Ascending aorta (tissue), 2 donors: ENCODE measurements around the gene CEP104. TPM values are rescaled to one million over a fixed set of nuclear protein-coding genes. Genes with fewer than 3 reads are reported as not detected.

Experiments used
- DNase-seq, 2 donors: peaks; one replicate each; pipeline ENCODE4 v3.0.0-alpha.2; 2019; ENCODE audit warnings: low spot score in 2 of 2
- H3K27ac ChIP-seq, 2 donors: fragments of 200-600 bp; sonication (generic); one replicate each; pipeline ENCODE4 v1.5.1; 2016 to 2017; ENCODE audit warnings: mild to moderate bottlenecking in 1 of 2
- H3K27me3 ChIP-seq: fragments of 200-600 bp; sonication (generic); one replicate; pipeline ENCODE4 v1.5.1; 2017
- H3K36me3 ChIP-seq, 2 donors: fragments of 200-600 bp; sonication (generic); one replicate each; pipeline ENCODE4 v1.5.1; 2016
- H3K4me1 ChIP-seq, 2 donors: fragments of 200-600 bp; sonication (generic); one replicate each; pipeline ENCODE4 v1.5.1; 2016 to 2017; ENCODE audit warnings: mild to moderate bottlenecking in 1 of 2
- H3K4me3 ChIP-seq, 2 donors: fragments of 200-600 bp; sonication (generic); one replicate each; pipeline ENCODE4 v1.5.1; 2016 to 2017; ENCODE audit warnings: mild to moderate bottlenecking in 1 of 2
- H3K9me3 ChIP-seq, 2 donors: fragments of 200-600 bp; sonication (generic); one replicate each; pipeline ENCODE4 v1.5.1; 2016
- CTCF ChIP-seq, 3 experiments: fragments of 200-600 bp in 2 of 3; fragments of 450-650 bp in 1 of 3; sonication (generic) in 2 of 3; IDR thresholded peaks; one replicate each; pipeline ENCODE4 v1.5.1; 2016 to 2019; ENCODE audit warnings: antibody characterized with exemption in 3 of 3, mild to moderate bottlenecking in 1 of 3, moderate library complexity in 1 of 3
- intact Hi-C: fragments of 100-400 bp; cut with DNase I; formaldehyde crosslinking; loops from one replicate; pipeline ENCODE4 v1.15.1; 2023
- total RNA-seq: library from RNA; depleted of rRNA; stranded (reverse); fragments of >200 nt; gene quantifications from one replicate; pipeline ENCODE4 v1.1.0, GENCODE V29; 2016

The CEP104 gene
- total RNA-seq, 1 donor from 2014 or later: 93.6 TPM

DNA sequence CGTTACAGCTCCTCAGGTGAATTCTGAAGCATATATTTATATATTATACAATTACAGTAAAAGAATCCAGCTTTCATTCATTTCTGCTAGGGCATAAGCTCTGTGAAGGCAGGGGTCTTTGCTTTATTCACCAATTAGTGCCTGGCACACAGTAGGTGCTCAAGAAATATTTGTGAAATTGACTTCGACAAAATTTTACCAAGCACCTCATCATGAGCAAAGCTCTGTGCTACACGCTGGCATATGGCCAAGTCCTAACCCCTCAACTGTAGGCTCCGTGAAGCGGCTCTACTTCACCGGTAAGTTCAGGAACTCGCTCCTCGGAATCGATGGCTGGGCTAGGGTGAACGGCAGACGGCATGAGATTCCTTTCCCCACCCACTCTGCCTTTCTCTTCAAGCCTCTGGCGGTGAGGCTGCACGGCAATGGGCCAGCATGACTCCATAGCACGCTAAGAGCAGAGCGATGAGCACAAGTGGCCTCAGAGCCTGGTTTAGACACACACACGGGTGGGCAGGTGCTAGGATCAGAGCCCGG, 34.4 kb upstream of the CEP104 start:
- Histone ChIP-seq H3K36me3 (peaks cover 29 to 52% of the 10 kb centered on the region in 2 donors), H3K9me3 (no peaks in the 10 kb centered on the region), H3K4me3 (no peak overlapping the region), H3K27me3 (no peaks in the 10 kb centered on the region), H3K27ac (no peak overlapping the region), H3K4me1 (no peaks in the 10 kb centered on the region)
- intact Hi-C loops: no loop called here
- no peak for DNase-seq
- TF ChIP-seq CTCF (IDR thresholded peaks at IDR 0.05): no peak

DNA sequence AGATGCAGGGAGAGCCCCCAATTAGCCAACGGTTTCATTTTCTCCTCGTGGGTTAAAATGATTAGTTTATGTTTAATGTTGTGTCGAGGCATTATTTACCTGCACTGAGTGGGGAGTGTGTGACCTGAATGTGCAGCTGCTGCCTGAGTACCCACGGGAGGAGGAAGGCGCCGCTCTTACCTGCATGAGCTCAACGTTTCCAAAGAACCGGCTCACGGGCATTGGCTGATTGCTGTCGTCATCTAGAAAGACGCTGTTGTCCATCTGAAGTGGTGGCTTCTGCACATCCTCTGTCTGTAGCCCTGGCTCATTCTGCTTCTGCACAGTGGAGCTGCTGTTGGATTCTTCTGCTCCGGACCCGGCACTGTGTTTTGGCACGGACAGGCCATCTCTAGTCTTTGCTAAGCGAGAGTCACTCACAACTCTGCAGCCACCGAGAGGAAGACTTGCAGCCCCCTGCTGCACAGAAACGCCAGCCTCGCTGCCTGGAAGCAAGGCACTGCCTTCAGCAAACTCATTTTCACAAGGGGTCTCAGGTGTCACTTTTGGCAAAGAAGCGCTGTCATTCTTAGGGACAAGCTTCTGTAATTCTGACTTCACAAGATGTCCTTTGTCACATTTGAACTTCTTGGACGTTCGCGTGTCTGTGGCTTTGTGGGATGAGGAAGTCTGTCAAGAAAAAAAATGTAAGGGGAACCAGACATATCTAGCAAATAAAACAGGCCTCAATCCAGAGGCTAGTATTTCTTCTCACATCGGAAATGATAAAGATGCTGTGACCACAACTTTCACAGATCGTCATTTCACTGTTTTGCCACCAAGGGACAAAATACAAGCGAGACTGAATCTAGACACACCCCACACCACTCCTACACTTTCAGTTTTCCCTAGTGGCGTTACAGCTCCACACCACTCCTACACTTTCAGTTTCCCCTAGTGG, 33.6 kb upstream of the CEP104 start:
- H3K27ac ChIP-seq: no peak overlapping the region
- H3K9me3 ChIP-seq: no peaks in the 10 kb centered on the region
- H3K4me1 ChIP-seq: no peaks in the 10 kb centered on the region
- H3K4me3 ChIP-seq: no peak overlapping the region
- intact Hi-C loops: no loop called here
- peaks cover 37 to 58% of the 10 kb centered on the region in 2 donors for H3K36me3 ChIP-seq
- TF ChIP-seq CTCF (IDR thresholded peaks at IDR 0.05): no peak
- no peak for DNase-seq
- H3K27me3 ChIP-seq: no peaks in the 10 kb centered on the region

- Histone ChIP-seq H3K9me3 (no peaks in the 10 kb centered on the region), H3K27me3 (no peaks in the 10 kb centered on the region), H3K27ac (no peak overlapping the region), H3K4me1 (no peaks in the 10 kb centered on the region), H3K36me3 (peaks cover 40 to 57% of the 10 kb centered on the region in 2 donors), H3K4me3 (no peak overlapping the region)
- no peak for DNase-seq
- TF ChIP-seq CTCF (IDR thresholded peaks at IDR 0.05): no peak
- intact Hi-C loops: no loop called here
Measured at GRCh38 chr1:3889936-3890335, 32.9 kb upstream of the CEP104 start.

GRCh38 chr1:3888301-3888700, 31.3 kb upstream of the CEP104 start:
- Histone ChIP-seq H3K4me3 (no peak overlapping the region), H3K27ac (no peak overlapping the region), H3K27me3 (no peaks in the 10 kb centered on the region), H3K4me1 (no peaks in the 10 kb centered on the region), H3K9me3 (no peaks in the 10 kb centered on the region), H3K36me3 (peaks cover 40 to 71% of the 10 kb centered on the region in 2 donors)
- TF ChIP-seq CTCF (IDR thresholded peaks at IDR 0.05): no peak
- no peak for DNase-seq
- intact Hi-C loops: no loop called here

- no peak overlapping the region for H3K4me3 ChIP-seq
- intact Hi-C loops: no loop called here
- DNase-seq: no peak
- H3K27me3 ChIP-seq: no peaks in the 10 kb centered on the region
- no peak for TF ChIP-seq CTCF (IDR thresholded peaks at IDR 0.05)
- H3K36me3 ChIP-seq: peaks cover 43 to 77% of the 10 kb centered on the region in 2 donors
- H3K9me3 ChIP-seq: no peaks in the 10 kb centered on the region
- H3K27ac ChIP-seq: no peak overlapping the region
- H3K4me1 ChIP-seq: no peaks in the 10 kb centered on the region
Measured at GRCh38 chr1:3886691-3887090, 29.7 kb upstream of the CEP104 start.
